GM13977 (cell line): ENCODE data around the gene PCBD1.
A peak's percentile ranks its signal among the peaks of the same experiment; 100 is the strongest.
"Not testable (repeated sequence)": the region's sequence is repeated elsewhere in the genome, so short reads cannot be mapped to it uniquely, and the experiment has no call there.

ENCODE experiments used
- DNase-seq: peaks from one replicate; pipeline ENCODE4 v3.0.0; 2012; ENCODE audit warnings: low spot score
- CTCF ChIP-seq: IDR thresholded peaks from 2 replicates; pipeline ENCODE4 v1.5.1; 2012; ENCODE audit warnings: mild to moderate bottlenecking, control low read depth; ENCODE audit not compliant: insufficient read depth; ENCODE audit errors: extremely low read depth, missing control alignments
- in situ Hi-C: fragments of 300-500 bp; cut with MboI; formaldehyde crosslinking; loops from one replicate; pipeline ENCODE4 v1.12.0; 2022; ENCODE audit warnings: low sequenced_read_pairs, low pct_unique_long_range_greater_than_20kb, mixed read lengths, inconsistent platforms; ENCODE audit not compliant: unreplicated experiment

The PCBD1 gene

GRCh38 chr10:70926226-70927000 lies 38.0 kb upstream of the PCBD1 start:
- no peak for TF ChIP-seq CTCF
- no peak for DNase-seq
- in situ Hi-C loops, result loop anchor here (10.0 kb wide), 1 partner anchor 278 kb away; no protein-coding TSS in a partner anchor

- peak; percentile 93 for TF ChIP-seq CTCF
- in situ Hi-C loops, result loop anchor here (10.0 kb wide), 1 partner anchor 279 kb away; no protein-coding TSS in a partner anchor
- peak; percentile 81 for DNase-seq
Measured at GRCh38 chr10:70925377-70926225, 37.2 kb upstream of the PCBD1 start.

GRCh38 chr10:70923696-70924095 lies 35.3 kb upstream of the PCBD1 start:
- DNase-seq, result no peak
- in situ Hi-C loops, result loop anchor here (10.0 kb wide), 1 partner anchor 281 kb away; no protein-coding TSS in a partner anchor
- no peak for TF ChIP-seq CTCF

GRCh38 chr10:70921285-70921684 lies 32.9 kb upstream of the PCBD1 start:
- in situ Hi-C loops, result loop anchor here (10.0 kb wide), 1 partner anchor 284 kb away; no protein-coding TSS in a partner anchor
- no peak for TF ChIP-seq CTCF
- DNase-seq, result no peak

- no peak for TF ChIP-seq CTCF
- in situ Hi-C loops, result loop anchor here (10.0 kb wide), 1 partner anchor 284 kb away; no protein-coding TSS in a partner anchor
- DNase-seq, result no peak
Measured at GRCh38 chr10:70920519-70920918, 32.2 kb upstream of the PCBD1 start.

GRCh38 chr10:70919906-70920305 lies 31.5 kb upstream of the PCBD1 start:
- not testable (repeated sequence) for DNase-seq
- in situ Hi-C loops, result loop anchor here (10.0 kb wide), 1 partner anchor 285 kb away; no protein-coding TSS in a partner anchor
